ENCODE data around the gene MGST2.

DNA sequence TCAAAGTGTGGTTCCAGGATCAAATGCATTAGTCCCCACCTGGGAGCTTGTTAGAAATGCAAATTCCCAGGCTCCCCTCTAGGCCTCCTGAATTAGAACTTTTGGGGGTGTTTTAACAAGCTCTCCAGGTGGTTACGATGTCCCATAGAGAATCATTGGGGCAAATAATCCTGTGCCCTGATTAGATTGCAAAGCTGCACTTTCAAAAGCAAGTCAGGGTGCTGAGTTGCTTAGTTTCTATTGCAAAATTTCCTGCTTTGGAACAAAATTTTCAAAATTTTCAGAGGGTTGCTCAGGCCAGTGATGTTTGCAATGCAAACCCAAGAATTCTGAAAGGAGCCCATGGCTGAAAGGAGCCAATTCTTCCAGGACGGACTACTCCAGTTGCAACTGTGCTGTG lies 71.0 kb downstream of the MGST2 start:
- TF ChIP-seq, protein P1, sequence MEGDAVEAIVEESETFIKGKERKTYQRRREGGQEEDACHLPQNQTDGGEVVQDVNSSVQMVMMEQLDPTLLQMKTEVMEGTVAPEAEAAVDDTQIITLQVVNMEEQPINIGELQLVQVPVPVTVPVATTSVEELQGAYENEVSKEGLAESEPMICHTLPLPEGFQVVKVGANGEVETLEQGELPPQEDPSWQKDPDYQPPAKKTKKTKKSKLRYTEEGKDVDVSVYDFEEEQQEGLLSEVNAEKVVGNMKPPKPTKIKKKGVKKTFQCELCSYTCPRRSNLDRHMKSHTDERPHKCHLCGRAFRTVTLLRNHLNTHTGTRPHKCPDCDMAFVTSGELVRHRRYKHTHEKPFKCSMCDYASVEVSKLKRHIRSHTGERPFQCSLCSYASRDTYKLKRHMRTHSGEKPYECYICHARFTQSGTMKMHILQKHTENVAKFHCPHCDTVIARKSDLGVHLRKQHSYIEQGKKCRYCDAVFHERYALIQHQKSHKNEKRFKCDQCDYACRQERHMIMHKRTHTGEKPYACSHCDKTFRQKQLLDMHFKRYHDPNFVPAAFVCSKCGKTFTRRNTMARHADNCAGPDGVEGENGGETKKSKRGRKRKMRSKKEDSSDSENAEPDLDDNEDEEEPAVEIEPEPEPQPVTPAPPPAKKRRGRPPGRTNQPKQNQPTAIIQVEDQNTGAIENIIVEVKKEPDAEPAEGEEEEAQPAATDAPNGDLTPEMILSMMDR (conservative IDR thresholded peaks at IDR 0.05; ENCODE audit: low read depth in 2 of 2), result no peak
- TF ChIP-seq POLR2AphosphoS5 (IDR thresholded peaks at IDR 0.05; ENCODE audit: low read depth) (no peak), EZH2 (IDR thresholded peaks at IDR 0.05; ENCODE audit: low read depth, unreplicated experiment) (no peak), ZNF331 (CRISPR knock-in tag; IDR thresholded peaks at IDR 0.05; ENCODE audit: low read depth) (no peak)
- TF ChIP-seq, protein P2, sequence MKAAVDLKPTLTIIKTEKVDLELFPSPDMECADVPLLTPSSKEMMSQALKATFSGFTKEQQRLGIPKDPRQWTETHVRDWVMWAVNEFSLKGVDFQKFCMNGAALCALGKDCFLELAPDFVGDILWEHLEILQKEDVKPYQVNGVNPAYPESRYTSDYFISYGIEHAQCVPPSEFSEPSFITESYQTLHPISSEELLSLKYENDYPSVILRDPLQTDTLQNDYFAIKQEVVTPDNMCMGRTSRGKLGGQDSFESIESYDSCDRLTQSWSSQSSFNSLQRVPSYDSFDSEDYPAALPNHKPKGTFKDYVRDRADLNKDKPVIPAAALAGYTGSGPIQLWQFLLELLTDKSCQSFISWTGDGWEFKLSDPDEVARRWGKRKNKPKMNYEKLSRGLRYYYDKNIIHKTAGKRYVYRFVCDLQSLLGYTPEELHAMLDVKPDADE (IDR thresholded peaks at IDR 0.05), result no peak
- TF ChIP-seq, protein P3, sequence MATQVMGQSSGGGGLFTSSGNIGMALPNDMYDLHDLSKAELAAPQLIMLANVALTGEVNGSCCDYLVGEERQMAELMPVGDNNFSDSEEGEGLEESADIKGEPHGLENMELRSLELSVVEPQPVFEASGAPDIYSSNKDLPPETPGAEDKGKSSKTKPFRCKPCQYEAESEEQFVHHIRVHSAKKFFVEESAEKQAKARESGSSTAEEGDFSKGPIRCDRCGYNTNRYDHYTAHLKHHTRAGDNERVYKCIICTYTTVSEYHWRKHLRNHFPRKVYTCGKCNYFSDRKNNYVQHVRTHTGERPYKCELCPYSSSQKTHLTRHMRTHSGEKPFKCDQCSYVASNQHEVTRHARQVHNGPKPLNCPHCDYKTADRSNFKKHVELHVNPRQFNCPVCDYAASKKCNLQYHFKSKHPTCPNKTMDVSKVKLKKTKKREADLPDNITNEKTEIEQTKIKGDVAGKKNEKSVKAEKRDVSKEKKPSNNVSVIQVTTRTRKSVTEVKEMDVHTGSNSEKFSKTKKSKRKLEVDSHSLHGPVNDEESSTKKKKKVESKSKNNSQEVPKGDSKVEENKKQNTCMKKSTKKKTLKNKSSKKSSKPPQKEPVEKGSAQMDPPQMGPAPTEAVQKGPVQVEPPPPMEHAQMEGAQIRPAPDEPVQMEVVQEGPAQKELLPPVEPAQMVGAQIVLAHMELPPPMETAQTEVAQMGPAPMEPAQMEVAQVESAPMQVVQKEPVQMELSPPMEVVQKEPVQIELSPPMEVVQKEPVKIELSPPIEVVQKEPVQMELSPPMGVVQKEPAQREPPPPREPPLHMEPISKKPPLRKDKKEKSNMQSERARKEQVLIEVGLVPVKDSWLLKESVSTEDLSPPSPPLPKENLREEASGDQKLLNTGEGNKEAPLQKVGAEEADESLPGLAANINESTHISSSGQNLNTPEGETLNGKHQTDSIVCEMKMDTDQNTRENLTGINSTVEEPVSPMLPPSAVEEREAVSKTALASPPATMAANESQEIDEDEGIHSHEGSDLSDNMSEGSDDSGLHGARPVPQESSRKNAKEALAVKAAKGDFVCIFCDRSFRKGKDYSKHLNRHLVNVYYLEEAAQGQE (IDR thresholded peaks at IDR 0.05; ENCODE audit: unreplicated experiment), result no peak

Measured in GM23338 (cell line).